OCI-LY1 (cell line): Measurements from ENCODE around the gene SLC47A2.

Source experiments
- EZH2 ChIP-seq: fragments of 200-600 bp; sonication (generic), shearing (Covaris generic); IDR thresholded peaks from 2 replicates; pipeline ENCODE4 v1.8.0; 2017; ENCODE audit warnings: borderline replicate concordance, mixed run types, mild to moderate bottlenecking, antibody characterized with exemption, low read length, moderate library complexity, mixed read lengths
- TF ChIP-seq, protein P1 (sequence below): fragments of 200-600 bp; sonication (generic), shearing (Covaris generic); IDR thresholded peaks from 2 replicates; pipeline ENCODE4 v1.5.1; 2017; ENCODE audit warnings: mild to moderate bottlenecking, antibody characterized with exemption, low read length, moderate library complexity, mixed read lengths

DNA sequence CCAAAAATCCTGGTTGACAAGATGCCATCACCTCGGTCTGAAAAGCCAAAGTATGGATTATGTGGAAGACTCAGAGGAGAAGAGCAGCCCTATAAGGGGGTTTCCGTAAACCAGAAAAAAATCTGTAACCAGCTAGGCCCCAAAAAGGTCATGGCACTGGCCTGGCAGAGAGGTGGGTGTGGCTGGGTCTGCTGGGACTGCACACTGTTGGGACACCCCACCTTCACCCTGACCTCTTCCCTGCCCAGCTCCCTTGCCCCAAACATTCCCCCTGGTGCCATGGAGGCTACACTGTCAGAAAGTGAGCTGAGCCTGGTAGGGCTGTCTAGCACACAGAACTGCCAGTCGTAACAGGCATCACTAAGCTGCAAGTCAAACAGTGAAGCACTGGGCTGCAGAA is 6.5 kb downstream of the SLC47A2 start:
- TF ChIP-seq EZH2: no peak
- TF ChIP-seq, protein P1, sequence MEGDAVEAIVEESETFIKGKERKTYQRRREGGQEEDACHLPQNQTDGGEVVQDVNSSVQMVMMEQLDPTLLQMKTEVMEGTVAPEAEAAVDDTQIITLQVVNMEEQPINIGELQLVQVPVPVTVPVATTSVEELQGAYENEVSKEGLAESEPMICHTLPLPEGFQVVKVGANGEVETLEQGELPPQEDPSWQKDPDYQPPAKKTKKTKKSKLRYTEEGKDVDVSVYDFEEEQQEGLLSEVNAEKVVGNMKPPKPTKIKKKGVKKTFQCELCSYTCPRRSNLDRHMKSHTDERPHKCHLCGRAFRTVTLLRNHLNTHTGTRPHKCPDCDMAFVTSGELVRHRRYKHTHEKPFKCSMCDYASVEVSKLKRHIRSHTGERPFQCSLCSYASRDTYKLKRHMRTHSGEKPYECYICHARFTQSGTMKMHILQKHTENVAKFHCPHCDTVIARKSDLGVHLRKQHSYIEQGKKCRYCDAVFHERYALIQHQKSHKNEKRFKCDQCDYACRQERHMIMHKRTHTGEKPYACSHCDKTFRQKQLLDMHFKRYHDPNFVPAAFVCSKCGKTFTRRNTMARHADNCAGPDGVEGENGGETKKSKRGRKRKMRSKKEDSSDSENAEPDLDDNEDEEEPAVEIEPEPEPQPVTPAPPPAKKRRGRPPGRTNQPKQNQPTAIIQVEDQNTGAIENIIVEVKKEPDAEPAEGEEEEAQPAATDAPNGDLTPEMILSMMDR: no peak
